GM10847 (cell line): ENCODE results near the gene TPRG1.

ENCODE experiments used
- POLR2A ChIP-seq: IDR thresholded peaks from 2 replicates; pipeline ENCODE4 v1.6.1; 2011; ENCODE audit not compliant: insufficient read length; ENCODE audit errors: extremely low read depth

TPRG1 gene

DNA sequence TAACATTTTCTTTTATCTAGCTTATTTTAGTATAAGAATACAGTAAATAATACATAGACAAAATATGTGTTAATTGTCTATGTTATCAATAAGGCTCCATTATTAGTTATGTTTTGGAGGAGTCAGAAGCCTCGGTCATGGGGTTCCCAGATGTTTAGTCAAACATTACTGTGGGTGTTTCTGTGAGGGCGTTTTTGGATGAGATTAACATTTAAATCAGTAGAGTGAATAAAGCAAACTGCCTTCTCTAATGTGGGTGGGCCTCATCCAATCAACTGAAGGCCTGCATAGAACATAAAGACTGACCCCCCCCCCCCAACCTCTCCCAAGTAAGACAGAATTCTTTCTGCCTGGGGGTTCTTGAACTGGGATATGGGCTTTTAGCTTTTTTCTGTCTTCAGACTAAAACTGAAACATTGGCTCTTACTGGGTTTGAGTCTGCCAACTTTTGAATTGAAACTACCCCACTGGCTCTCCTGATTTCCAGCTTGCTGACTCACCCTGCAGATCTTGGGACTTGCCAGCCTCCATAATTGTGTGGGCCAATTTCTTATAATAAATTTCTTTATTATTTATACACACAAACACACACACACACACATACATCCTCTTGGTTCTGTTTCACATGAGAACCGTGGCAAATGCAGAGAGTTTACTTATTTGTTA lies 192.0 kb downstream of the TPRG1 start:
- no peak for TF ChIP-seq POLR2A

DNA sequence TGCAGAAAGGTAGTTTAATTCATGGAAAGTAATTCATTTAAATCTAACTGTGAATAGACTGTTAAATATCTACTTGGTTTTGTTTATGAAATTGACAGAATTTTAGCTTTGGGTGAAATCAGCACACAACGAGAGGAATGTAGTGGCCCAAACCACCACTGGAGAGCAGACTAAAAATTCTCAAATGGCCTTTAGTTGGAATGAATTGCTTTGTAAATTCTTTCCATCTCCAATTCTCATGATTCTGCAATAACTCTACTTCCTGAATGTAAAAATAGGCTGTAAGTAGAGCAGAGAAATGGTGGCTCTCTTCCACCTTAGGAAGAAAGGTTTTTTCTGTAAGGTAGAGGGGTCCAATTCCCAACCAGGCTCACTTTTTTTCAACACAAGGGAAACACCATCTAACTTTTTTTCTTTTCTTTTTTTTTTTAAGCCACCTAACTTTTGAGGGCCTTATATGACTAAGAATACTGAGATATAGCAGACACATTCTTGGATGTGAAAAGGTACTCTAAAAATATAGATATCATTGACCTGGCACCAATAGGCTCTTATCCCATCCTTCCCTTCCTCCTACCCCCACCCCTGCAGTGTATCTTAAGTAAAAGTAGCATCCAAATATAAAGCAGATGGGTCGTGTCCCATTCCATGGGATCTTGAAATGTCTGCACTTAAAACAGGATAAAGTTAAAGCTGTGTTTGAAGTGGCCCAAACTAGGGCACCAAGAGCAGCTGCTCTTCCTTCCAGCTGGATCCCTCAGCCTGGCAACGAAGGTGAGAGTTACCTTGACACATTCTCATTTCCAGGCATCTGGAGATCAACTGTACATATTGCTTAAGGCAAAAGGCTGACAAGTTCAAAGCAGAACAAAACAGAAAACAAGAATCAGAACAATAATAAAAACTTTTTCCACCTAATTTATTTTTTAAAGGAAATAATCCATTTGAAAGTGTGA lies 194.1 kb downstream of the TPRG1 start:
- TF ChIP-seq POLR2A, result no peak

DNA sequence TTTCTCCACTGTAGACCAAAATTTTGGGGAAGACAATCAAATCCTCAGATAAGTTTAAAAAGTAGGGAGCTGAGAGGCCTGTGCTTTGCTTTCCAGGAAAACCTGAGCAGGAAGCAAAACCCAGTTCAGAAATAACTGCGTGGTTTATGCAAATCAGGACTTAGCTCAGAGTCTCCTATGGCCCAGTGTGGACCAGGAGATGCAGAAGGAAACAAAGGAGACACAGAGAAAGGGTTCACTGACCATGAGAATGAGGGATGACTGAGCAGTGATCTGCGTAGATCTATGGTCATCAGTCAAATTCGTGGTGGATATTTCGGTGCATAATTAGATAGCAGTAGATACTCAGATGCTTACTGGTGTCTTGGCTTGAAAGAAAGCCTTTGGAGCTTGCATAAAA lies 196.6 kb downstream of the TPRG1 start:
- TF ChIP-seq POLR2A, result no peak

DNA sequence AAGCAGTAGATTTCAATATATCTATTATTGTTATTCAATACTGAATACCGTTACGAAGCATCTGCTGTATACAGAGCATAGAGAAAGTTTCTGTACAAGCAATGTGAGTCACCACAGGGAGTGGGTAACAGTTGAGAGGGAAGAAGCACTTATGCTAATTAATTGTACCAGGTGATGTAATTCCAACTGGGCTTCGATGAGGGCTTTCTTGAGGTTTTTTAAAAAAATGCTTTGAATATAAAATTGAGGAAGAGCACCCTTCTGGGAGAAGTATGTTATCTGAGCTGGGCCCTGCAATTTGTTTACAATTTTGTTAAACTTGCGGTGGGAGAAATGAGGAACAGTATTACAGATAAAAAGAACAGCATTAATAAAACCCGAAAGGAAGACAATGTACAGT lies 197.9 kb downstream of the TPRG1 start:
- TF ChIP-seq POLR2A, result no peak

DNA sequence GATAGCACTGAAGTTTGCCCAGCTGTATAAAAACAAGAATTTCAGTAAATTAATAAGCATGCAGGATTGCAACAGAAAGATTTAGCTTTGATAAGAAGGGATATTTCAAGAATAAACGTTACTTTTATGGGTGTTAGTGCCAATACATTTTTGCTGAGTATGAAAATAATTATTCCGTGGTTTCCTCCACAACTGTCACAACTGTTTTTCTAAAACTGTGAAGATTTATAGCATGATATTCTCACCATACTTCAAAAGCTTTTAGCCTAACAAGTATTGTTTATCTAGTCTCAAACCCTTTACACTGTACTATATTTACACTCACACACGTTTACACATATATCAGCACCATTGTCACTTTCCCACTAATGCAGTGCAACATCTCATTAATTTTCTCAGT lies 200.5 kb downstream of the TPRG1 start:
- TF ChIP-seq POLR2A, result no peak
